Activated CD4-positive, alpha-beta T cell treated with anti-CD3 and anti-CD28 coated beads, Interleukin-2, amount 10 ng/mL, durations not matched to agents 24 days and 14 days (primary cell): ENCODE data around the gene TMEM222. TPM values are rescaled to one million over a fixed set of nuclear protein-coding genes. Genes with fewer than 3 reads are reported as not detected.
"Not testable (repeated sequence)": the region's sequence is repeated elsewhere in the genome, so short reads cannot be mapped to it uniquely, and the experiment has no call there.

ENCODE experiments used
- DNase-seq: peaks from one replicate; pipeline ENCODE4 v3.0.0; 2022
- H3K27ac Mint-ChIP-seq: one replicate; pipeline ENCODE4 v1.8.0; 2022; ENCODE audit warnings: mild to moderate bottlenecking, mixed read lengths
- H3K27me3 Mint-ChIP-seq: one replicate; pipeline ENCODE4 v1.8.0; 2022; ENCODE audit warnings: mixed read lengths
- H3K36me3 Mint-ChIP-seq: one replicate; pipeline ENCODE4 v1.8.0; 2022; ENCODE audit warnings: low read depth, mild to moderate bottlenecking, mixed read lengths
- H3K4me1 Mint-ChIP-seq: one replicate; pipeline ENCODE4 v1.8.0; 2021; ENCODE audit warnings: mixed read lengths
- H3K4me3 Mint-ChIP-seq: one replicate; pipeline ENCODE4 v1.8.0; 2022; ENCODE audit warnings: mild to moderate bottlenecking, moderate library complexity, mixed read lengths
- H3K9me3 Mint-ChIP-seq: one replicate; pipeline ENCODE4 v1.8.0; 2021; ENCODE audit warnings: mixed read lengths
- intact Hi-C: fragments of 100-400 bp; cut with micrococcal nuclease; formaldehyde crosslinking; loops from one replicate; pipeline ENCODE4 v1.15.1; 2023
- total RNA-seq: library from RNA; stranded (reverse); gene quantifications from 2 replicates; pipeline ENCODE4 v1.2.3, GENCODE V29; 2022

TMEM222 gene, protein sequence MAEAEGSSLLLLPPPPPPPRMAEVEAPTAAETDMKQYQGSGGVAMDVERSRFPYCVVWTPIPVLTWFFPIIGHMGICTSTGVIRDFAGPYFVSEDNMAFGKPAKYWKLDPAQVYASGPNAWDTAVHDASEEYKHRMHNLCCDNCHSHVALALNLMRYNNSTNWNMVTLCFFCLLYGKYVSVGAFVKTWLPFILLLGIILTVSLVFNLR
- total RNA-seq: 39.6 and 41.4 TPM in 2 replicates

DNA sequence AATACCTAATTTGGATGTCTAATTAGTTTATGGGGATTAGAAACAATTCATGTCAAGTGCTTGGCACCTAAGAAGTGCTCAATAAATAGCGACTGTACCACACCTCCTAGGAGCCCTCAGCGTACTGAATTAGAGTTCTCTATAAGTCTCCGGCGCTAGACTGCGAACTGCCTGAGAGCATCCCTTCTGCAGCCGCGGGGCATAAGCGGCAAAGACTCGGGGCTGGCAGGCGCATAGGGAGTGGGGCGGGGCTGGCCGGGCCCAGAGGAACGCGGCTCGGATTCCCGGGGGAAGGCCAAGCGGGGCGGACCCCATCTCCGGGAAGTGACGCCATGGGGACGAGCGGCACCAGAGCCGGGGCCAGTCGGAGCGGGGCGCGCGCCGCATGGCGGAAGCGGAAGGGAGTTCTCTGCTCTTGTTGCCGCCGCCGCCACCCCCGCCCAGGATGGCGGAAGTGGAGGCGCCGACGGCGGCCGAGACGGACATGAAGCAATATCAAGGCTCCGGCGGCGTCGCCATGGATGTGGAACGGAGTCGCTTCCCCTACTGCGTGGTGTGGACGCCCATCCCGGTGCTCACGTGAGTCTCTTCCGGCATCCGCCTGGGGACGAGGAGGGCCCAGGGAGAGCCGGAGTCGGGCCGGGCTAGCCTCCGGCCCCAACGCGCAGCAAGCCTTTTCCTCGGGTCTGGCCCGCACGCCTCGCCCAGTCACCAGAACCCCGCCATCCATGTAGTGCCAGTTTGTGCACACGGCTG, at the start of gene TMEM222:
Gene TMEM222 (plus strand): TSS at position 351 of the 756 bp plus-strand sequence. CDS start 35 bp downstream, at position 386.
- peak; percentile 99 for DNase-seq
- peak within 1 kb of the TSS; percentile 97 for H3K4me3 Mint-ChIP-seq

GRCh38 chr1:27274204-27274603, 47.8 kb upstream of the TMEM222 start:
- Mint-ChIP-seq H3K27ac (no peak overlapping the region), H3K4me1 (peaks cover 2% of the 10 kb centered on the region), H3K9me3 (no peaks in the 10 kb centered on the region), H3K27me3 (no peaks in the 10 kb centered on the region), H3K36me3 (peaks cover 14% of the 10 kb centered on the region), H3K4me3 (no peak overlapping the region)
- DNase-seq: no peak
- intact Hi-C loops: no loop called here

More for the DNA sequence above, at the start of gene TMEM222:
- peaks cover 5% of the 10 kb centered on the region for H3K27me3 Mint-ChIP-seq
- no peaks in the 10 kb centered on the region for H3K9me3 Mint-ChIP-seq
- H3K4me1 Mint-ChIP-seq: peaks cover 29% of the 10 kb centered on the region
- peak within 1 kb of the TSS; percentile 93 for H3K27ac Mint-ChIP-seq
- H3K36me3 Mint-ChIP-seq: peaks cover 21% of the 10 kb centered on the region
- intact Hi-C loops: loop anchor here (1.0 to 5.0 kb wide), 4 partner anchors 19 to 165 kb away; partner anchors contain the start of genes GPR3 and MAP3K6

- Mint-ChIP-seq H3K27me3 (no peaks in the 10 kb centered on the region), H3K27ac (no peak overlapping the region), H3K4me1 (peaks cover 2% of the 10 kb centered on the region), H3K36me3 (peaks cover 13% of the 10 kb centered on the region), H3K9me3 (no peaks in the 10 kb centered on the region), H3K4me3 (no peak overlapping the region)
- intact Hi-C loops: no loop called here
- no peak for DNase-seq
Measured at GRCh38 chr1:27275696-27276095, 46.3 kb upstream of the TMEM222 start.

DNA sequence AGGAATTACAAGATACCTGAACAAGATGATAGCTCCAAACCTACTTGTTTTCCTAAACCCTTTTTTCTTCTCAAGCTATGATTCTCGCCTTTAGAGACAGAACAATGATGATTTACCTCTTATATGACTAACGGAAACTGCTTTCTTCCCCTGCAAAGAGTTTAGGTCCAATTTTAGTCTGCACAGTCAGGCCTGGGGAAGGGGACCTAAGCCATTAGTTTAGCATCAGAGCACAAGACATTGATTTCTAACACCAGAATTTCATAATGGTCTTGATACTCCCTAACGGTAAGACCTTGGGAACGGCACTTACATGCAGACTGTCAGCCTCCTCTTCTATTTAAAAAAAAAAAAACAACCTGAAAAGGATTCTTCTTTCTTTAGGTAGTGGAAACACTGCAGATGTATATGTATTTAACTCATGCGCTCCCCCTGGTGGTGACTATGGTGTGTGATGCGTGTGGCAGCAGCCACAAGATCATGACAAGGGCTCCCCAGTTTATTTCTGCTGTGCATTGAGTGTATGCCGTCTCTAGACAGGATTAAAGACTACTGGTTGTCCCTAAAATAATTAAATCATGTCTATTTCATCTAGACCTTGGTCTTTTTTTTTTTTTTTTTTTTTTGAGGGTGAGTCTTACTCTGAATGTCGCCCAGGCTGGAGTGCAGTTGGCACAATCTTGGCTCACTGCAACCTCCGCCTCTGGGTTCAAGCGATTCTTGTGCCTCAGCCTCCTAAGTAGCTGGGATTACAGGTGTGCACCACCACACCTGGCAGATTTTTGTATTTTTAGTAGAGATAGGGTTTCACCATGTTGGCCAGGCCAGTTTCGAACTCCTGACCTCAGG, 37.3 kb upstream of the TMEM222 start:
- Mint-ChIP-seq H3K4me3 (no peak overlapping the region), H3K27me3 (no peaks in the 10 kb centered on the region), H3K4me1 (peaks cover 8% of the 10 kb centered on the region), H3K27ac (no peak overlapping the region), H3K9me3 (no peaks in the 10 kb centered on the region), H3K36me3 (peaks cover 14% of the 10 kb centered on the region)
- intact Hi-C loops: loop anchor here (1.0 kb wide), 3 partner anchors 86 to 238 kb away; no protein-coding TSS in a partner anchor
- DNase-seq: peak; percentile 96

DNA sequence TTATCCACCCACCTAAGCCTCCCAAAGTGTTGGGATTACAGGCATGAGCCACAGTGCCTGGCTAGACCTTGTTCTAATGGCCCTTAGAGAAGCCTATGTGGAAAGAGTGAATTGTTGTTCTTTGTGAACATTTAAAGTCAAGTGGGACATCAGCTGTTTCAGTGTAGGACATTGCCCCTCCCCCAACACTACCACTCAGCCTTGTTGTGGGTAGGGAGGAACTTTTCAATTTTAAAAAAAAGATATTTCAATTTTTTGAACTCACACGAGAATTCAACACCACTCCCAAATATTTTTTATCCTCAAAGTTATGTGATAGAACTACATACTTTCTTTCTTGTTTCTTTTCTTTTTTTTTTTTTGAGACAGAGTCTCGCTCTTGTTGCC, 36.7 kb upstream of the TMEM222 start:
- Mint-ChIP-seq H3K4me1 (peaks cover 8% of the 10 kb centered on the region), H3K27me3 (no peaks in the 10 kb centered on the region), H3K4me3 (no peak overlapping the region), H3K27ac (no peak overlapping the region), H3K9me3 (no peaks in the 10 kb centered on the region), H3K36me3 (peaks cover 14% of the 10 kb centered on the region)
- DNase-seq: no peak
- intact Hi-C loops: no loop called here

GRCh38 chr1:27285821-27286220, 36.1 kb upstream of the TMEM222 start:
- DNase-seq, H3K27ac Mint-ChIP-seq, H3K27me3 Mint-ChIP-seq, intact Hi-C loops, H3K4me3 Mint-ChIP-seq, H3K4me1 Mint-ChIP-seq, H3K9me3 Mint-ChIP-seq: not testable (repeated sequence)
- H3K36me3 Mint-ChIP-seq: peaks cover 15% of the 10 kb centered on the region

DNA sequence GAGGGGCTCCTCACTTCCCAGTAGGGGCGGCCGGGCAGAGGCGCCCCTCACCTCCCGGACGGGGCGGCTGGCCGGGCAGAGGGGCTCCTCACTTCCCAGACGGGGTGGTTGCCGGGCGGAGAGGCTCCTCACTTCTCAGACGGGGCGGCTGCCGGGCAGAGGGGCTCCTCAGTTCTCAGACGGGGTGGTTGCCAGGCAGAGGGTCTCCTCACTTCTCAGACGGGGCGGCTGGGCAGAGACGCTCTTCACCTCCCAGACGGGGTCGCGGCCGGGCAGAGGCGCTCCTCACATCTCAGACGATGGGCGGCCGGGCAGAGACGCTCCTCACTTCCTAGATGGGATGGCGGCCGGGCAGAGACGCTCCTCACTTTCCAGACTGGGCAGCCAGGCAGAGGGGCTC, 32.8 kb upstream of the TMEM222 start:
- H3K4me3 Mint-ChIP-seq, intact Hi-C loops, H3K27me3 Mint-ChIP-seq, H3K9me3 Mint-ChIP-seq, H3K27ac Mint-ChIP-seq, DNase-seq, H3K4me1 Mint-ChIP-seq: not testable (repeated sequence)
- peaks cover 18% of the 10 kb centered on the region for H3K36me3 Mint-ChIP-seq

DNA sequence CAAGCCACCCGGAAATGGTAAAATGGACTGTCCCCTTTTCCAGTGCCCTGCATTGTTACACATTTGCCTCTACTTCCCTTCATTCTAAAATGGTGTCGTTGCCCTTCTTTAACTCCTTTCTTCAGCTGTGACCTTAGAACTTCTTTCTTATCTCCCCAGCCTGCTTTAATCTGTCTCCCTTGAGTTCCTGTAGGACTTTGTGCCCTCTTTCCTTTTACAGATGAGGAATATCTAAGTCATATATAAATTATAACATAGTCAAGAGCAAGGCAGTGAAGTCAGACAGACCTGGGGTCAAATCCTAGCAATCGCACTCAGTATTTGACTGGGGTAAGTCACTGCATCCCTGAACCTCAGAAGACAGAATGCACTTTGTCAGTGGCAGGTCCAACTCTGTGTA, 31.4 kb upstream of the TMEM222 start:
- Mint-ChIP-seq H3K27ac (no peak overlapping the region), H3K4me3 (no peak overlapping the region), H3K27me3 (no peaks in the 10 kb centered on the region), H3K4me1 (no peaks in the 10 kb centered on the region), H3K36me3 (peaks cover 16% of the 10 kb centered on the region), H3K9me3 (no peaks in the 10 kb centered on the region)
- no peak for DNase-seq
- intact Hi-C loops: no loop called here

DNA sequence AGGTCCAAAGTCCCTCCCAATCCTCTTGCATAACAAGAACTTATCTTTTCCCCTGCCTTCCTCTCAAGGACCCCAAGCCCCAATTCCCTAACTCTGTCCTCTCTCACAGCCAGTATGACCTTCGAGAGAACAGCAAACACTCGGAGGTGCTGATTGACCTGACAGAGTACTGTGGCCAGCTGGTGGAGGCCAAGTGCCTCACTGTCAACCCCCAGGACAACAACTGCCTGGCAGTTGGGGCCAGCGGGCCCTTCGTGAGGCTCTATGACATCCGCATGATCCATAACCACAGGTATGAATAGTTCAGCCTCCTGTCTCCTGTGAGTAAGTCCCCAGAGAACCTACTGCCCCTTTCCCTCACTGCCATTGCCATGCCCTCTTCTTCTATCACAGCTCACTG, 29.9 kb upstream of the TMEM222 start:
- H3K27ac Mint-ChIP-seq: no peak overlapping the region
- intact Hi-C loops: no loop called here
- no peaks in the 10 kb centered on the region for H3K9me3 Mint-ChIP-seq
- H3K36me3 Mint-ChIP-seq: peaks cover 16% of the 10 kb centered on the region
- DNase-seq: no peak
- no peak overlapping the region for H3K4me3 Mint-ChIP-seq
- no peaks in the 10 kb centered on the region for H3K4me1 Mint-ChIP-seq
- H3K27me3 Mint-ChIP-seq: no peaks in the 10 kb centered on the region

DNA sequence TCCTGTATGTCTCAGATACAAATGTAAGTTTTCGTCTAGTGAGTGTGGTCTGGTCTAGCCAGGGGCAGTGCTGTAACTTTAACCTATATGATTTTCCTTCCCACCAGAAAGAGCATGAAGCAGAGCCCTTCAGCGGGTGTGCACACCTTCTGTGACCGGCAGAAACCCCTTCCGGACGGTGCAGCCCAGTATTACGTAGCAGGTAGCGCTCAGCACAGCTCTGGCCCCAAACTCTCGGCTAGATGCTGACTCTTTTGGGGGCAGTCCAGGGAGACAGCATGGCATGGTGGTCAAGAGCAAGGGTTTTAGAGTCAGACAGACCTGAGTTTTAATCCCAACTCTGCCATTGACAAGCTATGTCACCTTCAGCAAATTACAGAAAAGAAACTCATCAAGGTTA, 28.0 kb upstream of the TMEM222 start:
- no peaks in the 10 kb centered on the region for H3K9me3 Mint-ChIP-seq
- no peak overlapping the region for H3K27ac Mint-ChIP-seq
- no peak for DNase-seq

DNA sequence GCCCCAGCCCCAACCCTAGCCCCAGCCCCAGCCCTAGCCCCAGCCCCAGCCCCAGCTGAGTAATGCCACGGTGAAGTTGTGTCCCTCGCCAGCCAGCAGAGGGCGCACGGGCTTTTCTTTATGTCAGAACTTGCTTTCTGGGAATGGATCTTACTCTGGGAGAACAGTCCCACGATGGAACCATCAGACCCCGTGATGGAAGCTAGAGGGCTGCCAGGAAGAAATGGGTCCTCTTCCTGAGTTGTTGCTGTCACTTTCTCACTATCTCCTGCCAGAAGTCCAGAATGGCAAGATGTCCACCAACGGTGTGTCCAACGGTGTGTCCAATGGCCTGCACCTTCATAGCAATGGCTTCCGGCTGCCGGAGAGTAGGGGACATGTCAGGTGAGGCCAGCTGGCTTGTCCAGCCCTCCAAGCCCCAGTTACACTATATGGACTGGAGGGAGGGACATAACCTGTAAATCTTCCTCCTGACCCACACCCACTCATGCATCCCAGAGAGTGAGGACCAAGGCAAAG, 25.1 kb upstream of the TMEM222 start:
- DNase-seq: peak; percentile 90
- intact Hi-C loops: loop anchor here (2.0 kb wide), 1 partner anchor 310 kb away; no protein-coding TSS in a partner anchor
- Mint-ChIP-seq H3K27ac (no peak overlapping the region), H3K27me3 (no peaks in the 10 kb centered on the region), H3K36me3 (peaks cover 22% of the 10 kb centered on the region), H3K4me3 (no peak overlapping the region), H3K9me3 (no peaks in the 10 kb centered on the region), H3K4me1 (no peaks in the 10 kb centered on the region)

More for the DNA sequence above, 28.0 kb upstream of the TMEM222 start:
- no peak overlapping the region for H3K4me3 Mint-ChIP-seq
- intact Hi-C loops: no loop called here
- H3K27me3 Mint-ChIP-seq: no peaks in the 10 kb centered on the region
- peaks cover 16% of the 10 kb centered on the region for H3K36me3 Mint-ChIP-seq
- H3K4me1 Mint-ChIP-seq: no peaks in the 10 kb centered on the region

GRCh38 chr1:27297903-27298302, 24.1 kb upstream of the TMEM222 start:
- no peak for DNase-seq

GRCh38 chr1:27298632-27299384, 23.2 kb upstream of the TMEM222 start:
- Mint-ChIP-seq H3K4me3 (no peak overlapping the region), H3K9me3 (no peaks in the 10 kb centered on the region), H3K4me1 (no peaks in the 10 kb centered on the region), H3K27me3 (no peaks in the 10 kb centered on the region), H3K36me3 (peaks cover 20% of the 10 kb centered on the region), H3K27ac (no peak overlapping the region)
- no peak for DNase-seq
- intact Hi-C loops: no loop called here

More at GRCh38 chr1:27297903-27298302, 24.1 kb upstream of the TMEM222 start:
- H3K27ac Mint-ChIP-seq: no peak overlapping the region
- H3K36me3 Mint-ChIP-seq: peaks cover 22% of the 10 kb centered on the region
- H3K27me3 Mint-ChIP-seq: no peaks in the 10 kb centered on the region
- no peak overlapping the region for H3K4me3 Mint-ChIP-seq
- intact Hi-C loops: loop anchor here (2.0 kb wide), 1 partner anchor 309 kb away; no protein-coding TSS in a partner anchor
- H3K4me1 Mint-ChIP-seq: no peaks in the 10 kb centered on the region
- H3K9me3 Mint-ChIP-seq: no peaks in the 10 kb centered on the region
